GM18505 (cell line): ENCODE data around the gene MRTFB.

Experiments
- ATAC-seq: cut with Tn5 transposase; IDR thresholded peaks from one replicate; pipeline ENCODE4 v1.9.1; 2021; ENCODE audit not compliant: unreplicated experiment
- POLR2A ChIP-seq: IDR thresholded peaks from 4 replicates; pipeline ENCODE4 v1.6.1; 2011; ENCODE audit warnings: borderline replicate concordance; ENCODE audit not compliant: insufficient read depth, insufficient read length; ENCODE audit errors: extremely low read depth

The MRTFB gene

DNA sequence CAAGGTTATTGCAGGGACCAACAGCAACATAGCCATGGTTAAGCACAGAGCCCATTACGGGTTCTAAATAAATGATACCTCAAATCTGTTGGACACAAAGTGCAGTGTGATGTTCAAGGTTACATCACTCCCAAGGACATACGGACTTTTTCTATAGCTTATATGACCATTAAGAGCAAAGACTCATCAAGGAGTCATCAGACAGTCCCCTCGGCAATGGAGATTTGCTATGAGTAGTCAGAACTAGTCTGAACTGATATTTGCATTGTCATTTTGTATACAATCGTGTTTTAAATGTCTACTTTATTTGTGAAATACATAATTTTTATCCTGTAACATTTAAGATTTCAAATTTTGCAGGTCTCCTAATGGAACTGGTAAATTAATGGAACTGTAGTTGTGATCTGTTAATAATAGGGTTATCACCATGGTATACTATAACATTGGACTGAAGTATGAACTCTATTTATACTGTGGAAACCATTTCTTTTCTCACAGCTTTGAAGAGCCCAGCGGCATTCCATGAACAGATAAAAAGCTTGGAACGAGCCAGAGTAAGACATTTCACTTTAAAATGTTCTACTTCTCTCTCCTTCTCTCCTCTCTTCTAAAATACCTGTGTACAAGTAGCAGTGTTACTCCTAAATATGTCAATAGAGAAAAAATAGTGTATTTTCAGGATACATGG is 140.9 kb downstream of the MRTFB start:
- no peak for TF ChIP-seq POLR2A

DNA sequence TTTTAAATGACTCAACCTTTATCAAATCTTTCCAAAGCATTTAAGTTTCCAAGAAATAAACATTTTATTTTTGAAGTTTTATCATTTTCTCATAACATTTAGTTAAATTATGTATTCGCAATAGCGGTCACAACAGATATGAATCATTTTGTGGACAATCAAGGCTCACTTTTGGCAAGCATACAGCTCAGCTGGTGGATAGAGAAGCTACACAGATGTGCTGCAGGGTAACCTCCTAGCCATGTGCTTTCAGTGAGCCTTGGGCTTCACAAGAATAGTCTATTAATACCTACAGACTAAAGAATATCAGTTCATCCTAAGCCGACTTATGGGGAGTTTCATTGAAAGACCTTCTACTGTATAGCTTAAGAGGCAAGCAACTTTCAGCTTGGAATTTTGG is 144.8 kb downstream of the MRTFB start:
- no peak for ATAC-seq

More for the DNA sequence above, 140.9 kb downstream of the MRTFB start:
- ATAC-seq = no peak

DNA sequence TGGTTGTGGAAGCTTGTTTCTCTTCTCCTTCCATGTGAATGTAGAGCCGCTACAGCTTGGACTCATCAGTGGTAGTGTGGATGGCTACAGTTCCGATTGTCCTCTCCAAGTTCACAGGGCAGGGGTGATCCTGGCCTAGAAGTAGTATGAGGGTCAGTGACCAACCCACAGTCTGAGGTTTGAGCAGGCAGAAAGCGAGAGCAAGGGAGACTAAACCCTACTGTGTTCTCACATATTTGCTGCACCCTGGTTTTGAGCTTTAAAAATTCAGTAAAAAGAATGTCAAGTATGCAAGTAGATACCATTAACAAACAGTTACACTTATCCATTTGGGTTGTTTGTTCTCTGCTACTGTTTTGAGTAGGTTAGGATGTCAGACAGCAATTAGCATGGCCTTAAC is 148.9 kb downstream of the MRTFB start:
- ATAC-seq = no peak
- TF ChIP-seq POLR2A = no peak

More for the DNA sequence above, 144.8 kb downstream of the MRTFB start:
- no peak for TF ChIP-seq POLR2A

DNA sequence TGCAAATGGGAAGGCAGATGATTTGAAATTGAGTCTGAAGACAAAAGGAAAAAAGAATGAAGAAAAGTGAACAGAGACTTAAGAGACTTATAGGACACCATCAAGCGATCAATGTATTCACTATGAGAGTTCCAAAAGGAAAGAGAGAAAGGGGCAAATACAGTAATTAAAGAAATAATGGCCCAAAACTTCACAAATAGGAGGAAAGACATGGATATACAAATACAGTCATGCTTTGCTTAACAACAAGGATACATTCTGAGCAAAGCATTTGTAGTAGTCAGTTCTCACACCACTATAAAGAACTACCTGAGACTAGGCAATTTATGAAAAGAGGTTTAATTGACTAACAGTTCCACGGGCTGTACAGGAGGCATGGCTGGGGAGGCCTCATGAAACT is 152.5 kb downstream of the MRTFB start:
- no peak for TF ChIP-seq POLR2A
- ATAC-seq = no peak

DNA sequence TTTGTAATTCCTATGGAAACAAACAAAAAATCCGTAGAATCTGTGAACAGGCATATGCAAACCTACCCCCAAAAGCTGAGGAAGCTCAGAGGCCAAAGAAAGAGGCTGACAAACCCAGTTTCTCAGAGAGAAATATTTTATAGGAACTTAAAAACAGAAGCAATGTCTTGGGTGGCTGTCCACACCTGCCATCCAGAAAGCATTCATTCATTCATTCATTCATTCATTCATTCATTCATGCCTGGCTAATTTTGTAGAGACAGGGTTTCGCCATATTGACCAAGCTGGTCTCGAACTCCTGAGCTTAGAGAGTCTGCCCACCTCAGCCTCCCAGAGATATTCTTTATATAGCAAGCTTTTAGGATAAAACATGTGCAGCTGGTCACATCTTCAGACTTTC is 154.3 kb downstream of the MRTFB start:
- no peak for ATAC-seq
- no peak for TF ChIP-seq POLR2A

DNA sequence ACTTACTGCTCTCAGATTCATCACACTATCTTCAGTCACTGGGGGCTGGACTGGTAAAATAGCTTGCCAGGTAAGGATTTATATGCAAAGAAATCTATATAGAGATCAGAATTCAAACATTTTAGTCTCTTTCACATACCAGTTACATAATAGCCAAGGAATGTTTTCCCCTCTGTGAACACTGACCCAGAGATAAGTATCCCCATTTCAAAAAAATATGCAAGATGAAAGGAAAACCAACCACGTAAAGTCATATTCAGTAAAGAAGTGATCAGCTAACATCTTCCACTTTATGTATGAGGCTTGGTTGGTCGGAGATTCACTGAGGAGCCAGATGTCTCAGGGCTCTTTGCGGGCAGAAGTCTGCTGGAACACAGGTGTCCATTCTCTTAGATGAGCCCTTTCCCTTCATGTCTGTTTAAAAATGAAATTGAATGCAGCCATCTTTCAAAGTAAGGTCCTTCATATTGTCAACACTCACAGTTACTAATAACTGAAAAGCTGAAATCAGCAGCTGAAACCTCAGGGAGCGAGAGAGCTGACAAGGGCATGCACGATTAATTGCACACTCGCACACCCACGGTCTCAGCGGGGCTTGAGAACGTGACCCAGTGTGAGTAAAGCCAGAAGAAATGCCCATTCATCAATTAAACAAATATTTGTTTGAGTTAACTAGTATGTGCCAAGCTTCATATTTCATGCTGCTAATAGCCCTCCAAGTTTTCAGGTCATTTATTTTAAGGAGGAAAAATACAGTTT is 161.2 kb downstream of the MRTFB start:
- no peak for ATAC-seq
- no peak for TF ChIP-seq POLR2A

DNA sequence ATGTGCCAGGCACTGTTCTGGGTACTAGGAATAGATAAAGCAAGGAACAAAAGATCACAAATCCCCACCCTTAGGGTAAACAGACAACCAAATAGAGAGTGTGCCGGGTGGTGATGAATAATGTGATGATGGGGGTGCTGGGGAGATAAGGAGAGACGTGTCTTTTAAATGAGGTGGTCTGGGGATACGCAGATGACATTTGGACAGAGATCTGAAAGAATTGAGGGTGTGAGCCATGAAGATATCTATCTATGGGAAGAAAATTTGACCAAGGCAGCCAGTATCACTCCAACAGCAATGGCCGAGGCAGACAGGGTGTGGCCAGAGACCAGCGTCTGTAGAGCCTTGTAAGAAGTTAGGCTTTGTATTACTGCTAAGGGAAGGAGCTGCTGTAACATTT is 165.3 kb downstream of the MRTFB start:
- no peak for ATAC-seq
- TF ChIP-seq POLR2A = no peak

DNA sequence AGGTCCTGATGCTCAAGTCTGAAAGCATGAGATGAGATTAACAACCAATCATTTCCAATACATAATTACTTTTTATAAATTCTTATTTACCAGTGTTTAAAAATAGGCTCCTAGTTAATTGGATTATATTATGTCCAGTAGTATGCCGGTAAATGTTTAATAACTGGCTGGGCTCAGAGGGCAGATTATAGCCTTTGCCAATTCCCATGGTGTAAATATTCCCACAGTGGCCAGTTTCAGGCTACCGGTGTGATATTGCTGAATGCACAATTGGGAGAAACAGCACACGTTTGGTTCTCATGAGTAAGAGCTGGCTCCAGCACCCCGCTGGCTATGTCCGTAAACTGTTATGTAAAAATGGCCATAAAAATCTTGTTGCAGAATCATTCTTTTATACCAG is 167.6 kb downstream of the MRTFB start:
- no peak for TF ChIP-seq POLR2A
- no peak for ATAC-seq

DNA sequence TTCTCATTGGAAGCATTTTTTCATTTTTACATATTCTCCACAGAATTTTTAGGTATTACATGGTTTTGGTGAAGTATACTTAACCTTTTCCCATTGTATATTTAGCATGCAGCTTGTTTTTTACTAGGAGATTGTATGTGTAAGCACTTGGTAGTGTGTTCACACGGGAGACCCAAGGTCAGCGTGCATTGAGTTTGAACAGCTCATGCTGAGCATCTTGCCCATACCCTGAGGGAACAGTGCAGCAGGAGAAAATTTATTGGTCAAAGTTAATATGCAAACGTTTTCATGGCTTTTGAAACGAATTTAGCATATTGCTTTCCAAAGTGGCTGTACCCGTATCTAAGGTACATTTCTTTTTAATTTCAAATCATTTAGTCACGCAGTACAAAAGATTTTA is 168.7 kb downstream of the MRTFB start:
- no peak for TF ChIP-seq POLR2A
- ATAC-seq = no peak

DNA sequence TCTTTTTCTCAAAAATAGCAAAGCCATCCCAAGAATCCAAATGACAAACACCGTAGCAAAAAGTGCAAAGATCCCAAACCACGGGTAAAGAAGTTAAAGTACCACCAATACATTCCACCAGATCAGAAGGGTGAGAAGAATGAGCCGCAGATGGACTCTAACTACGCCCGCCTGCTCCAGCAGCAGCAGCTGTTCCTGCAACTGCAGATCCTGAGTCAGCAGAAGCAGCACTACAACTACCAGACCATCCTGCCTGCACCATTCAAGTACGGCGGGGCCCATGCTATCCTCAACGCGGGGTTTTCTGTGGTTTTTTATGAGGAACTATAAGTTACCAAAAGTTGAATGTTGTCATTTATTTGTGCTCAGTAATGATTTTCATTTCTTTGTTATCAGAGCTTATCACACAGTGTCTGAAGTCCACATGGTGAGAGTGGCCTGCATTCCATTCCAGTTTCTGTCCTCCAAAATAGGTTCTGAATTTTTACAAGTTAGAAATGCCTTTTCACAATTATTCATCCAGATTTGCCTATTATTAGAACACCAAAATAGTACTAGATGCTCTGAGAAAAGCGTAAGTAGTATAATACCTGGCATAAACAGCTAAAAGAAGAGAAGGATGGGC is 169.2 kb downstream of the MRTFB start:
- TF ChIP-seq POLR2A = no peak
- no peak for ATAC-seq

DNA sequence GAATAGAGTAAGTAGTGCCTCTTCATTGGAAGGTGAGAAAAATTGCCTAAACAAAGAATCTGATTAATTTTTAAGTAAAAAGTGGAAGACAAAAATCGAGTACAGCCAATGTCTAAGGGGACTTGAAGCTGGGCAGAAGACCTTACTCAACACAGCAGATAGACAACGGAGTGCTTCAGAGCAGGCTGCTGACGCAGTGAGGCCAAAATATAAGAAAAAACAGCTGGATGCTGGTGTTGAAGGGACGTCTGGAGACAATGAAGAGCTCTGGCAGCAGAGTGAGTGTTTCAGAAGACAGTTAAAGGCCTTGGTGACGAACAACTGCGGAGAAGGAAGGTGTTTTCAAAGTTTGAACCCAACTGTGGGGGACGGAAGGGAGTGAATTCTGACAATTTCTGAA is 169.8 kb downstream of the MRTFB start:
- no peak for TF ChIP-seq POLR2A
- ATAC-seq = no peak

DNA sequence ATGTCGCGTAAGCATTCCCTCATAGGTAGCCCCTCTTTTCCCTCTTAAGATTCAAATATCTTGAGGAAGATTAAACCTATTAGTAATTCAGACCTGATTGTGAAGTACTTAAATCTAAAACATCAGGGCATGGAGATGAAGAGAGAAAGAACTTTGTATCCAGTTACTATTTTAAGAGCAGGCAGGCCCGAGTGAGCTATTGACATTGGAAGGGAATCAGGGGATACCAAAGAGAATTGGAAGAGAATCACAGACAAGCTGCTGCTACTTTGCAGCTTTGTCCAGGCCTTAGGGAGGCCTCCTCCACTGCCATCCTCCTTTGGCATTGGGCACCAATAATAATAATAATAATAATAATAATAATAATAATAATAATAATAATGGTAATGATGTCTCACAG is 170.5 kb downstream of the MRTFB start:
- ATAC-seq = no peak
- TF ChIP-seq POLR2A = no peak

DNA sequence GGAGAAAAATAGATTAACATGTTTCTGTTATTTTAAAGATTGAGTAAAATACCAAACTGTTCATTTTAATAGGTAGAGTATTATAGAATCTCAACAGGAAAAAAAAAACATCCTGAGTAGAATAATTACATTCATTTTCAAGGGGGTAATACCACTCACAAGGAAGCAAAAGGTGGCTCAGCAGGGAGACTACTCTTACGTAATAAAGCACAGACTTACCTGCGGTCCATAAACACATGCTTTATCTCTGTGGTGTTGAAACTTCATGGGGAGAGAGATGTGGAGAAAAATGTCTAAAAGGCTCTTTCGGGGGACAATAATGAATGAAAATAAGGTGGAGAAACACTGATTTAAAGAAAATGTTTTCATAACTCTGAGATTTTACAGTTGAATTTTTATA is 171.7 kb downstream of the MRTFB start:
- ATAC-seq = no peak
- no peak for TF ChIP-seq POLR2A
